Measurements from ENCODE around the gene NUP155. TPM values are rescaled to one million over a fixed set of nuclear protein-coding genes. Genes with fewer than 3 reads are reported as not detected.

The NUP155 gene
- total RNA-seq, 1 donor from 2014 or later = 33.8 TPM

DNA sequence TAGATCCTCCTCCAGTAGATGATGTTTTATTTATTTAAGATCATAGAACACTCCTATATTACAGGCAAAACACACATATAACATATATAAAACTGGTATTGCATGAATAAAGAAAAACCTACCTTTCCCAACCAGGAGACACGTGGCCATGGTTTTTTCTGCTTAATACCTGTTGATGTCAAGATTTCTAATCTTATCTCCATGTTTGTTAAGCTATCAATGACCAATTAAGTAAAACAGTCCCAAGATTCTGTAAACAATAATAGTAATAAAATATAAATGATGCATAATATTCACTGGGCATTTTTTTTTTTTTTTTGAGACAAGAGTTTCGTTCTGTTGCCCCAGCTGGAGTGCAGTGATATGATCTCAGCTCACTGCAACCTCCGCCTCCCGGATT is 123.4 kb downstream of the NUP155 start:
- H3K9me3 Mint-ChIP-seq (ENCODE audit: unreplicated experiment) = peaks cover 2% of the 10 kb centered on the region
- peaks cover 6% of the 10 kb centered on the region for H3K27me3 Mint-ChIP-seq (ENCODE audit: unreplicated experiment)
- H3K36me3 Mint-ChIP-seq (ENCODE audit: unreplicated experiment) = peaks cover 4% of the 10 kb centered on the region
- peak overlapping the region; percentile 28 for H3K27ac Mint-ChIP-seq (ENCODE audit: unreplicated experiment)
- DNase-seq = no peak
- H3K4me3 Mint-ChIP-seq (ENCODE audit: unreplicated experiment) = peak overlapping the region; percentile 46
- TF ChIP-seq, protein P1, sequence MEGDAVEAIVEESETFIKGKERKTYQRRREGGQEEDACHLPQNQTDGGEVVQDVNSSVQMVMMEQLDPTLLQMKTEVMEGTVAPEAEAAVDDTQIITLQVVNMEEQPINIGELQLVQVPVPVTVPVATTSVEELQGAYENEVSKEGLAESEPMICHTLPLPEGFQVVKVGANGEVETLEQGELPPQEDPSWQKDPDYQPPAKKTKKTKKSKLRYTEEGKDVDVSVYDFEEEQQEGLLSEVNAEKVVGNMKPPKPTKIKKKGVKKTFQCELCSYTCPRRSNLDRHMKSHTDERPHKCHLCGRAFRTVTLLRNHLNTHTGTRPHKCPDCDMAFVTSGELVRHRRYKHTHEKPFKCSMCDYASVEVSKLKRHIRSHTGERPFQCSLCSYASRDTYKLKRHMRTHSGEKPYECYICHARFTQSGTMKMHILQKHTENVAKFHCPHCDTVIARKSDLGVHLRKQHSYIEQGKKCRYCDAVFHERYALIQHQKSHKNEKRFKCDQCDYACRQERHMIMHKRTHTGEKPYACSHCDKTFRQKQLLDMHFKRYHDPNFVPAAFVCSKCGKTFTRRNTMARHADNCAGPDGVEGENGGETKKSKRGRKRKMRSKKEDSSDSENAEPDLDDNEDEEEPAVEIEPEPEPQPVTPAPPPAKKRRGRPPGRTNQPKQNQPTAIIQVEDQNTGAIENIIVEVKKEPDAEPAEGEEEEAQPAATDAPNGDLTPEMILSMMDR (IDR thresholded peaks at IDR 0.05; ENCODE audit: partially characterized antibody, unreplicated experiment) = no peak
- peaks cover 4% of the 10 kb centered on the region for H3K4me1 Mint-ChIP-seq (ENCODE audit: low read depth, unreplicated experiment)

DNA sequence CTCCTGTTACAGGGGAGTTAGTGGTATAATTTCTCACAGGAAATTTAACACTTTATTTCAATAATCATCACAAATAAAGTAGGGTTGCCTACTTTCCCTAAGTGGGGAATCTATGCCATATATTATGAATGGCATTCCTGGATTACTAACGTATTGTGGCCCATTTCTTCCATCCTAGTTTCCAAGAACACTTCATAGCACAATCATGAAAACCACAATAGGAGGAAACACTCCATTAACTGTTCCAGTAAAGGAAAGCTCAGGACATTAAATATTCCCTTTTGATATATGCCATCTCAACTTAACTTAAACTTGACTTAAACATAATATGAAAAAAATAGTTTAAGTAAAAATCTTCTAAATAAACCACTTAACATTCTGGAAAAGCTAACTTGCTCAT is 123.9 kb downstream of the NUP155 start:
- H3K27me3 Mint-ChIP-seq (ENCODE audit: unreplicated experiment) = peaks cover 6% of the 10 kb centered on the region
- H3K4me3 Mint-ChIP-seq (ENCODE audit: unreplicated experiment) = peak overlapping the region; percentile 46
- peaks cover 4% of the 10 kb centered on the region for H3K4me1 Mint-ChIP-seq (ENCODE audit: low read depth, unreplicated experiment)
- no peak for DNase-seq
- H3K36me3 Mint-ChIP-seq (ENCODE audit: unreplicated experiment) = peaks cover 4% of the 10 kb centered on the region
- no peak overlapping the region for H3K27ac Mint-ChIP-seq (ENCODE audit: unreplicated experiment)
- TF ChIP-seq, protein P1 (IDR thresholded peaks at IDR 0.05; ENCODE audit: partially characterized antibody, unreplicated experiment) = no peak
- peaks cover 2% of the 10 kb centered on the region for H3K9me3 Mint-ChIP-seq (ENCODE audit: unreplicated experiment)

Other genes starting within 250 kb of the NUP155 start
- 37.6 TPM for gene CPLANE1, start 121.7 kb downstream of the NUP155 start, total RNA-seq (ENCODE audit: unreplicated experiment)
- gene WDR70, start 8.2 kb upstream of the NUP155 start, total RNA-seq (ENCODE audit: unreplicated experiment) = 38.1 TPM